H1 (cell line): ENCODE results near the gene DPY19L2. TPM values are rescaled to one million over a fixed set of nuclear protein-coding genes. Genes with fewer than 3 reads are reported as not detected.
"Not testable (repeated sequence)": the region's sequence is repeated elsewhere in the genome, so short reads cannot be mapped to it uniquely, and the experiment has no call there.

Experiments
- CTCF ChIA-PET: fragments of 300-600 bp; sonication (Branson Sonifier 250); formaldehyde crosslinking; loops from one replicate; lab custom pipeline; 2021; ENCODE audit not compliant: partially characterized antibody; lab: Charles Lee
- POLR2A ChIA-PET: fragments of 300-600 bp; sonication (Branson Sonifier 250); formaldehyde crosslinking; loops from one replicate; lab custom pipeline; 2021; ENCODE audit warnings: inconsistent platforms; ENCODE audit not compliant: partially characterized antibody; lab: Charles Lee
- DNase-seq, 2 experiments: peaks; one replicate each; pipeline versions ENCODE4 v3.0.0 to v3.0.0-alpha.2; 2010 to 2022; ENCODE audit warnings: low spot score in 2 of 2, low read depth in 1 of 2, mixed read lengths in 1 of 2
- FAIRE-seq: peaks from 2 replicates; lab custom pipeline; 2011; peaks lifted over from hg19 to GRCh38; lab: Jason Lieb, UNC
- H2AFZ ChIP-seq: 2 replicates; pipeline ENCODE4 v1.8.1; 2012; ENCODE audit warnings: low read length, inconsistent platforms
- H2AK5ac ChIP-seq: 2 replicates; pipeline ENCODE4 v1.6.1; 2013; ENCODE audit warnings: low read depth, low read length
- H2BK120ac ChIP-seq: replicated peaks from 2 replicates; pipeline ENCODE3; 2013; ENCODE audit warnings: low read depth, low read length, inconsistent platforms
- H2BK12ac ChIP-seq: 2 replicates; pipeline ENCODE4 v1.6.1; 2013; ENCODE audit warnings: low read depth, low read length
- H2BK15ac ChIP-seq: 2 replicates; pipeline ENCODE4 v1.6.1; 2013; ENCODE audit warnings: low read length
- H2BK20ac ChIP-seq: 2 replicates; pipeline ENCODE4 v1.6.1; 2013; ENCODE audit warnings: low read length
- H2BK5ac ChIP-seq: 2 replicates; pipeline ENCODE4 v1.6.1; 2013; ENCODE audit warnings: low read depth, low read length
- H3K14ac ChIP-seq: 2 replicates; pipeline ENCODE4 v1.6.1; 2013; ENCODE audit warnings: inconsistent platforms; ENCODE audit not compliant: insufficient read length
- H3K18ac ChIP-seq: 2 replicates; pipeline ENCODE4 v1.6.1; 2013; ENCODE audit warnings: low read length; ENCODE audit errors: extremely low read depth
- H3K23ac ChIP-seq: 2 replicates; pipeline ENCODE4 v1.6.1; 2013; ENCODE audit warnings: inconsistent platforms; ENCODE audit not compliant: insufficient read length
- H3K23me2 ChIP-seq: 2 replicates; pipeline ENCODE4 v1.6.1; 2013; ENCODE audit warnings: low read depth, low read length
- H3K27ac ChIP-seq: 2 replicates; pipeline ENCODE4 v1.6.1; 2011; ENCODE audit warnings: low read depth, low read length, inconsistent platforms
- H3K27me3 ChIP-seq, 4 experiments: replicated peaks in 1 of 4; 1 replicate in 1 of 4; 2 replicates in 3 of 4; pipeline versions ENCODE4 v1.6.1 to v1.8.1; 2011 to 2013; ENCODE audit warnings: low read length in 3 of 4, mild to moderate bottlenecking in 3 of 4, inconsistent platforms in 2 of 4, mixed read lengths in 2 of 4, moderate library complexity in 1 of 4; ENCODE audit not compliant: control insufficient read depth in 3 of 4, insufficient read depth in 3 of 4; ENCODE audit errors: extremely low read depth in 1 of 4
- H3K36me3 ChIP-seq, 4 experiments: 2 replicates each; pipeline versions ENCODE4 v1.6.1 to v1.8.1; 2011 to 2013; ENCODE audit warnings: mild to moderate bottlenecking in 4 of 4, low read length in 3 of 4, moderate library complexity in 2 of 4, control low read depth in 1 of 4, inconsistent platforms in 1 of 4; ENCODE audit not compliant: insufficient read depth in 4 of 4, control insufficient read depth in 2 of 4
- H3K4ac ChIP-seq: replicated peaks from 2 replicates; pipeline ENCODE3; 2013; ENCODE audit warnings: low read length, low read depth, mixed read lengths, inconsistent platforms; ENCODE audit not compliant: insufficient read length
- H3K4me1 ChIP-seq, 4 experiments: replicated peaks in 1 of 4; 1 replicate in 1 of 4; 2 replicates in 3 of 4; pipeline versions ENCODE4 v1.6.1 to v1.8.1; 2011 to 2013; ENCODE audit warnings: low read length in 3 of 4, inconsistent platforms in 2 of 4, mixed read lengths in 1 of 4; ENCODE audit not compliant: insufficient read depth in 4 of 4, control insufficient read depth in 3 of 4
- H3K4me2 ChIP-seq, 2 experiments: 2 replicates each; pipeline versions ENCODE4 v1.6.1 to v1.8.1; 2011 to 2013; ENCODE audit warnings: low read depth in 2 of 2, low read length in 2 of 2, control low read depth in 1 of 2, inconsistent platforms in 1 of 2, mild to moderate bottlenecking in 1 of 2; ENCODE audit not compliant: insufficient read depth in 1 of 2
- H3K4me3 ChIP-seq, 4 experiments: fragments of 200-600, 300-600 bp in 1 of 4; sonication (generic), shearing (Covaris generic), sonication (Bioruptor Twin) in 1 of 4; 2 replicates each; pipeline versions ENCODE4 v1.5.1 to v1.8.1; 2011 to 2016; ENCODE audit warnings: low read length in 4 of 4, low read depth in 3 of 4, control low read depth in 2 of 4, inconsistent platforms in 2 of 4, mild to moderate bottlenecking in 2 of 4, mixed read lengths in 1 of 4, moderate library complexity in 1 of 4; ENCODE audit not compliant: insufficient read depth in 2 of 4; ENCODE audit errors: extremely low read depth in 1 of 4
- H3K56ac ChIP-seq: replicated peaks from 2 replicates; pipeline ENCODE3; 2013; ENCODE audit warnings: low read depth, mild to moderate bottlenecking, mixed read lengths, low read length, inconsistent platforms; ENCODE audit not compliant: insufficient read length
- H3K79me1 ChIP-seq: 2 replicates; pipeline ENCODE4 v1.6.1; 2013; ENCODE audit warnings: low read depth, low read length, control low read depth
- H3K79me2 ChIP-seq, 2 experiments: 2 replicates each; pipeline versions ENCODE4 v1.6.1 to v1.8.1; 2012 to 2013; ENCODE audit warnings: low read length in 2 of 2, mild to moderate bottlenecking in 2 of 2, inconsistent platforms in 1 of 2; ENCODE audit not compliant: insufficient read depth in 2 of 2, control insufficient read depth in 1 of 2
- H3K9ac ChIP-seq, 4 experiments: replicated peaks in 1 of 4; 1 replicate in 1 of 4; 2 replicates in 3 of 4; pipeline versions ENCODE4 v1.6.1 to v1.8.1; 2011 to 2013; ENCODE audit warnings: low read depth in 3 of 4, low read length in 3 of 4, control low read depth in 2 of 4, mild to moderate bottlenecking in 2 of 4, moderate library complexity in 2 of 4, inconsistent platforms in 1 of 4; ENCODE audit errors: extremely low read depth in 1 of 4
- H3K9me3 ChIP-seq, 2 experiments: 2 replicates each; pipeline versions ENCODE4 v1.6.1 to v1.8.1; 2012 to 2013; ENCODE audit warnings: mild to moderate bottlenecking in 2 of 2, moderate library complexity in 2 of 2, control low read depth in 1 of 2, inconsistent platforms in 1 of 2, low read depth in 1 of 2, low read length in 1 of 2, mixed read lengths in 1 of 2; ENCODE audit not compliant: insufficient read depth in 2 of 2
- H4K20me1 ChIP-seq, 2 experiments: replicated peaks in 1 of 2; 2 replicates each; pipeline versions ENCODE3 to v1.8.1; 2011 to 2013; ENCODE audit warnings: inconsistent platforms in 2 of 2, low read length in 2 of 2, mild to moderate bottlenecking in 1 of 2; ENCODE audit not compliant: insufficient read depth in 2 of 2, control insufficient read depth in 1 of 2
- H4K5ac ChIP-seq: 2 replicates; pipeline ENCODE4 v1.6.1; 2013; ENCODE audit warnings: low read length, low read depth, mixed read lengths, inconsistent platforms; ENCODE audit not compliant: insufficient read length
- H4K8ac ChIP-seq: 2 replicates; pipeline ENCODE4 v1.8.0; 2013; ENCODE audit warnings: mild to moderate bottlenecking, moderate library complexity, low read length, inconsistent platforms; ENCODE audit not compliant: insufficient read depth; ENCODE audit errors: extremely low read depth
- H4K91ac ChIP-seq: replicated peaks from 2 replicates; pipeline ENCODE3; 2013; ENCODE audit warnings: low read length, mixed read lengths, inconsistent platforms; ENCODE audit not compliant: insufficient read length
- CEBPB ChIP-seq: IDR thresholded peaks from 2 replicates; pipeline ENCODE4 v1.6.1; 2012; ENCODE audit warnings: low read depth, low read length
- WGBS, 2 experiments: shearing (Covaris generic) in 1 of 2; methylation state at CpG; one replicate each; pipeline versions ENCODE4 v1.1.6 to v1.1.7; 2013 to 2015; ENCODE audit warnings: low lambda C conversion rate in 2 of 2, mixed read lengths in 2 of 2, inconsistent platforms in 1 of 2, low coverage in 1 of 2, missing lambda C conversion rate in 1 of 2; ENCODE audit not compliant: insufficient replicate concordance in 2 of 2, insufficient coverage in 1 of 2, insufficient read length in 1 of 2; ENCODE audit errors: extremely low coverage in 1 of 2, missing lambda C conversion rate in 1 of 2; 5-methylcytosine and 5-hydroxymethylcytosine counted together
- polyA plus RNA-seq, 7 experiments: library from polyadenylated mRNA; depleted of rRNA in 3 of 7; stranded (reverse) in 5 of 7; unstranded in 2 of 7; fragments of >200 nt in 5 of 7; fragments of 200-250 nt in 2 of 7; gene quantifications; 1 replicate in 5 of 7; 2 replicates in 1 of 7; 4 replicates in 1 of 7; pipeline versions ENCODE4 v1.2.1 to v1.2.3, GENCODE V29; 2011 to 2013; ENCODE audit warnings: missing spikeins in 2 of 7, mixed read lengths in 2 of 7
- total RNA-seq: library from RNA; stranded (reverse); fragmentation: NEBNext Ultra II Directional; extraction: Animal tissue kit (Norgen Biotek cat#: 25700); gene quantifications from 2 replicates; pipeline ENCODE4 v1.2.1, GENCODE V29; 2021

Gene DPY19L2
- total and polyA plus RNA-seq, 2 of the 8 experiments (the other 6 are each of a cell fraction or from before 2014, with no cell fraction given) = 2.2 to 3.3 TPM

DNA sequence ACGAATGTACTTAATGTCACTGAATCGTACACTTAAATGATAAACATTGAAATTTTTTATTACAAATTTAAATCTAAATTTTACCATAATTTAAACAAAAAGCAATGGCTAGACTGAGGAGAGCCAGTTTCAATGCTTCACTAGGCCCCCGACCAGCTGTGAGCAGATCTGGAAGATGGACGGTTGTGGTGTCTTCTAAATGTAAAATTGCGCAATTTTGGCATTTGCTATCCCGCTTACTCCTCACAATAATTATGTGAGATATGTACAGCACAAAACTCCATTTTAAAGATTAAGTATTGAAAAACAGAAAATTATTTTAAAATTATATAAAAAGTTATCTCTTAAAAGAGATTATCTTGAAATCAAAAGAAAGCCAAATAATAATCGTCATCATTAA is 5.3 kb downstream of the DPY19L2 start:
- H4K91ac ChIP-seq, H2BK120ac ChIP-seq, H3K79me2 ChIP-seq, DNase-seq, H2BK12ac ChIP-seq, POLR2A ChIA-PET, H3K4me1 ChIP-seq, H2BK15ac ChIP-seq, H4K5ac ChIP-seq, H3K9ac ChIP-seq, CTCF ChIA-PET, H3K18ac ChIP-seq, H3K36me3 ChIP-seq, H3K23me2 ChIP-seq, H2BK20ac ChIP-seq, H3K27me3 ChIP-seq, H4K8ac ChIP-seq, H3K4me2 ChIP-seq, H3K27ac ChIP-seq, H3K79me1 ChIP-seq, H3K56ac ChIP-seq, H3K4me3 ChIP-seq, H2AFZ ChIP-seq, H2AK5ac ChIP-seq, H3K4ac ChIP-seq, H3K9me3 ChIP-seq, H2BK5ac ChIP-seq, FAIRE-seq, H3K14ac ChIP-seq, H3K23ac ChIP-seq, H4K20me1 ChIP-seq: not testable (repeated sequence)
- 86% methylated on average over 7 of the region's 7 CpGs; no CpG with 5 or more reads in 1 of the 2 experiments for WGBS, 2 experiments
- peak; percentile 64 for TF ChIP-seq CEBPB

DNA sequence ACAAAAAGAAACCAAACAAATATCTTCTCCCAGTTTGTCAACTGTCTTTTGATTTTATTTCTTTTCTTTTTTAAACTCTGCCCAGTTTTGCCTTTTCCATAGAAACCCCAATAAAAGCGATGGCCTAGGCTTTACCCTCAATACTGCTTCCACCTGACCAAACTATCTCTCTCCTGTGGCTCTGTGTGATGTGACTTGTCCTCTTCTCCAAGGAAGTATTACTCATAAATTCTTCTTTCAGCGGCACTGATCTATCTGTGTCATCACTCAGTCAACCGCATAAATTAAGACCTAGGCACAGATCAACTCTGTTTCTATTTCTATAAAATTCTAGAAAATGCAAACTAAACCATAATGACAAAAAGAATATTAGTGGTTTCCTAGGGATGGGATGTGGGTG is 9.8 kb downstream of the DPY19L2 start:
- H4K20me1 ChIP-seq, H2AFZ ChIP-seq, H3K4ac ChIP-seq, H3K79me1 ChIP-seq, H3K4me3 ChIP-seq, H3K9ac ChIP-seq, H3K4me2 ChIP-seq, H3K36me3 ChIP-seq, H3K27ac ChIP-seq, FAIRE-seq, H3K27me3 ChIP-seq, H3K56ac ChIP-seq, H2BK15ac ChIP-seq, H3K14ac ChIP-seq, H3K23ac ChIP-seq, H2BK120ac ChIP-seq, H3K18ac ChIP-seq, H4K5ac ChIP-seq, H2AK5ac ChIP-seq, H2BK20ac ChIP-seq, H3K79me2 ChIP-seq, H3K4me1 ChIP-seq, H4K91ac ChIP-seq, DNase-seq, H4K8ac ChIP-seq, H3K9me3 ChIP-seq, H2BK12ac ChIP-seq, CTCF ChIA-PET, H3K23me2 ChIP-seq, H2BK5ac ChIP-seq, POLR2A ChIA-PET: not testable (repeated sequence)
- WGBS, 2 experiments = 90% methylated on average over 2 of the region's 3 CpGs; no CpG with 5 or more reads in 1 of the 2 experiments
